BJ (cell line): ENCODE measurements around the gene CEBPE. TPM values are rescaled to one million over a fixed set of nuclear protein-coding genes. Genes with fewer than 3 reads are reported as not detected.

Experiments used
- CTCF ChIA-PET: fragments of 350-600 bp; formaldehyde crosslinking; extraction: SDS; loops from one replicate; lab custom pipeline; 2021; ENCODE audit warnings: antibody characterized with exemption, inconsistent platforms; lab: Yijun Ruan, JAX
- POLR2A ChIA-PET: fragments of 300-600 bp; sonication (Branson Sonifier 250); formaldehyde crosslinking; extraction: SDS; loops from one replicate; lab custom pipeline; 2021; ENCODE audit warnings: antibody characterized with exemption; lab: Charles Lee
- DNase-seq: peaks from one replicate; pipeline ENCODE4 v3.0.0-alpha.2; 2011; ENCODE audit warnings: low read depth
- H3K27me3 ChIP-seq: 2 replicates; pipeline ENCODE4 v1.6.0; 2011; ENCODE audit warnings: low read length; ENCODE audit not compliant: control insufficient read depth, insufficient read depth
- H3K36me3 ChIP-seq: 2 replicates; pipeline ENCODE4 v1.5.1; 2011; ENCODE audit warnings: low read length; ENCODE audit not compliant: control insufficient read depth, insufficient read depth
- H3K4me3 ChIP-seq: 2 replicates; pipeline ENCODE4 v1.5.1; 2011; ENCODE audit warnings: low read depth, mild to moderate bottlenecking, control low read depth, low read length
- polyA plus RNA-seq: library from polyadenylated mRNA; depleted of rRNA; stranded (reverse); fragments of >200 nt; gene quantifications from 2 replicates; pipeline ENCODE4 v1.2.3, GENCODE V29; 2011
- TF ChIP-seq, protein P1 (sequence below): IDR thresholded peaks from 2 replicates; pipeline ENCODE4 v1.5.1; 2011; ENCODE audit warnings: low read depth, mild to moderate bottlenecking, control low read depth, inconsistent platforms, low read length, moderate library complexity; ENCODE audit not compliant: insufficient read depth

Gene CEBPE
- polyA plus RNA-seq, 1 experiment, result not detected

DNA sequence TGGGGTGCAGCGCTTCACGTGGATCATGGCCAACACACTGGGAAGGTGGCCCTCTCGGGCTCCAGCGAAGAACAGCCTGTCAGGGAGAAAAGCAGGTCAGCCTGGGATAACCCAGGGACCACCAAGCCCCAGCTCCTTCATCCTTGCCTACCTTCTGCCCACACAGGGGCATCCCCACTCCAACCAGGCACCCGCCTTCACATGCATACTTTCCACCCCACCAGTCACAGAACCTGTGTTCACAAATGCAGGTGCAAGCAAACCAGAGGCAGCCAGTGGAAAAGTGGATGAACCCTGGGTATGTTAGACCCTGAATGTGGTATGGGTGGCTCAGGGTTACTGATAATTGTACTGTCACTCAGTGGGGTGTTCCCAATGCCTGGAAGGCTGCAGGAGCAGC lies 12.4 kb upstream of the CEBPE start:
- TF ChIP-seq, protein P1, sequence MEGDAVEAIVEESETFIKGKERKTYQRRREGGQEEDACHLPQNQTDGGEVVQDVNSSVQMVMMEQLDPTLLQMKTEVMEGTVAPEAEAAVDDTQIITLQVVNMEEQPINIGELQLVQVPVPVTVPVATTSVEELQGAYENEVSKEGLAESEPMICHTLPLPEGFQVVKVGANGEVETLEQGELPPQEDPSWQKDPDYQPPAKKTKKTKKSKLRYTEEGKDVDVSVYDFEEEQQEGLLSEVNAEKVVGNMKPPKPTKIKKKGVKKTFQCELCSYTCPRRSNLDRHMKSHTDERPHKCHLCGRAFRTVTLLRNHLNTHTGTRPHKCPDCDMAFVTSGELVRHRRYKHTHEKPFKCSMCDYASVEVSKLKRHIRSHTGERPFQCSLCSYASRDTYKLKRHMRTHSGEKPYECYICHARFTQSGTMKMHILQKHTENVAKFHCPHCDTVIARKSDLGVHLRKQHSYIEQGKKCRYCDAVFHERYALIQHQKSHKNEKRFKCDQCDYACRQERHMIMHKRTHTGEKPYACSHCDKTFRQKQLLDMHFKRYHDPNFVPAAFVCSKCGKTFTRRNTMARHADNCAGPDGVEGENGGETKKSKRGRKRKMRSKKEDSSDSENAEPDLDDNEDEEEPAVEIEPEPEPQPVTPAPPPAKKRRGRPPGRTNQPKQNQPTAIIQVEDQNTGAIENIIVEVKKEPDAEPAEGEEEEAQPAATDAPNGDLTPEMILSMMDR, result no peak
- Histone ChIP-seq H3K27me3 (no peaks in the 10 kb centered on the region), H3K36me3 (no peaks in the 10 kb centered on the region; the same call in 1 of the 2 replicates), H3K4me3 (no peak overlapping the region)
- POLR2A ChIA-PET, result no interaction called here
- no peak for DNase-seq
- CTCF ChIA-PET, result interaction anchor here (1.1 to 24.8 kb wide), 3 partner anchors 11 to 47 kb away, joined by 3 to 815 read pairs (median 26); partner anchors contain the start of gene SLC7A8

GRCh38 chr14:23130871-23131270 lies 11.8 kb upstream of the CEBPE start:
- POLR2A ChIA-PET, result no interaction called here
- CTCF ChIA-PET, result interaction anchor here (4.2 to 24.8 kb wide), 2 partner anchors 10 to 48 kb away, joined by 26 to 815 read pairs; partner anchors contain the start of gene SLC7A8
- TF ChIP-seq, protein P1, result no peak
- no peaks in the 10 kb centered on the region for H3K27me3 ChIP-seq
- H3K4me3 ChIP-seq, result no peak overlapping the region
- no peak for DNase-seq
- no peaks in the 10 kb centered on the region for H3K36me3 ChIP-seq

DNA sequence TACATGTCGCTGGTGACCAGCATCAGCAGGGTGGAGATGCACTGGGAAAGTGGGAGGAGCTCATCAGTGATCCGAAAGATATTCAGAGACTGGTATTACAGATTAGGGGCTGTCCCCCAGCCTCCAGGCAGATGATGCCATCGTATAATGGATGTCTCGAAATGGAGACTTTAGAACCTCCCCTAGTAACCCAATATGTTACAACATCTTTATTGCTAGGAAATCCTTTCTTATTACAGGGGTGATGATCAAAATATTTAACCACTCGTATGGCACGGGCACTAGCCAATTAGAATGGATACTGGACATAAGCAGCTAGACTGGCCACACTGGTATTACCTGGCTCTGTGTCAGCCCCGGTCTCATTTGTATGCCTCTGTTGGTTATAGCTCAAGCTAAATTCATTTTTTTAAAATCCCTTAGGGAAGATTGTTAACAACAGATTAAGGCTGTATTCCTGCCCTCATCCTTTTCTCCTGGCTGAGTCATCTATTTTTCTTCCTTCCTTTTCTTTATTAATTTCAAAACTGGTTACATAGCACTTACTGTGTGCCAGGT lies 10.8 kb upstream of the CEBPE start:
- DNase-seq, result no peak
- Histone ChIP-seq H3K36me3 (no peaks in the 10 kb centered on the region), H3K4me3 (no peak overlapping the region), H3K27me3 (no peaks in the 10 kb centered on the region)
- ChIA-PET CTCF (interaction anchor here (1.1 to 24.8 kb wide), 3 partner anchors 9 to 61 kb away, joined by 3 to 815 read pairs (median 26); partner anchors contain the start of gene SLC7A8), POLR2A (no interaction called here)
- TF ChIP-seq, protein P1, result no peak

GRCh38 chr14:23128969-23129758 lies 10.1 kb upstream of the CEBPE start:
- ChIA-PET CTCF (interaction anchor here (1.1 to 24.8 kb wide), 3 partner anchors 8 to 60 kb away, joined by 3 to 815 read pairs (median 26); partner anchors contain the start of gene SLC7A8), POLR2A (no interaction called here)
- Histone ChIP-seq H3K4me3 (no peak overlapping the region), H3K27me3 (no peaks in the 10 kb centered on the region), H3K36me3 (no peaks in the 10 kb centered on the region)
- TF ChIP-seq, protein P1, result no peak
- no peak for DNase-seq

- ChIA-PET CTCF (interaction anchor here (24.8 kb wide), 1 partner anchor 51 kb away, joined by 815 read pairs; the partner anchor contains the start of gene SLC7A8), POLR2A (no interaction called here)
- TF ChIP-seq, protein P1, result no peak
- DNase-seq, result no peak
- Histone ChIP-seq H3K27me3 (no peaks in the 10 kb centered on the region), H3K4me3 (no peak overlapping the region), H3K36me3 (no peaks in the 10 kb centered on the region)
Observed at GRCh38 chr14:23127861-23128260, 8.8 kb upstream of the CEBPE start.
